Psoas muscle (tissue), 8 donors: Measurements from ENCODE around the gene COL8A1. TPM values are rescaled to one million over a fixed set of nuclear protein-coding genes. Genes with fewer than 3 reads are reported as not detected.
A peak's percentile ranks its signal among the peaks of the same experiment; 100 is the strongest.

Source experiments
- ATAC-seq, 4 donors: fragments of 200-7000 bp; cut with Tn5 transposase; one replicate each; pipeline ENCODE4 v1.9.1; 2020; ENCODE audit warnings: moderate library complexity in 3 of 4, mild to moderate bottlenecking in 2 of 4
- DNase-seq, 2 donors: peaks; one replicate each; pipeline ENCODE4 v3.0.0-alpha.2; 2020
- H3K27ac ChIP-seq: fragments of 200-600 bp; one replicate; pipeline ENCODE4 v1.8.0; 2022
- H3K27me3 ChIP-seq, 3 donors: fragments of 200-600 bp in 1 of 3; one replicate each; pipeline versions ENCODE4 v1.6.1 to v1.8.0; 2013 to 2022; ENCODE audit warnings: low read length in 2 of 3, mild to moderate bottlenecking in 2 of 3, moderate library complexity in 1 of 3; ENCODE audit not compliant: insufficient read depth in 3 of 3
- H3K36me3 ChIP-seq, 2 donors: fragments of 200-600 bp in 1 of 2; one replicate each; pipeline versions ENCODE4 v1.6.1 to v1.8.0; 2013 to 2022; ENCODE audit warnings: low read depth in 1 of 2, mild to moderate bottlenecking in 1 of 2, moderate library complexity in 1 of 2; ENCODE audit not compliant: insufficient read depth in 1 of 2
- H3K4me1 ChIP-seq: fragments of 200-600 bp; one replicate; pipeline ENCODE4 v1.8.0; 2022
- H3K4me3 ChIP-seq: fragments of 200-600 bp; one replicate; pipeline ENCODE4 v1.8.0; 2022; ENCODE audit warnings: mild to moderate bottlenecking
- H3K9me3 ChIP-seq: fragments of 200-600 bp; one replicate; pipeline ENCODE4 v1.8.0; 2022
- CTCF ChIP-seq: fragments of 200-600 bp; IDR thresholded peaks from one replicate; pipeline ENCODE4 v1.8.0; 2022; ENCODE audit warnings: antibody characterized with exemption
- WGBS, 3 donors: extraction: QIAGEN DNeasy Blood & Tissue Kit; methylation state at CpG; one replicate each; pipeline versions ENCODE4 v1.1.6 to v1.1.7; 2013; 5-methylcytosine and 5-hydroxymethylcytosine counted together
- intact Hi-C, 2 donors: fragments of 100-400 bp; cut with DNase I; formaldehyde crosslinking; loops; one replicate each; pipeline versions ENCODE4 v1.11.0 to v1.14.2; 2022
- polyA plus RNA-seq, 3 donors: library from polyadenylated mRNA; stranded (reverse); fragments of 200-250 nt; gene quantifications; one replicate each; pipeline ENCODE4 v1.2.3, GENCODE V29; 2013
- total RNA-seq, 4 donors: library from RNA; stranded (reverse); fragmentation: NEBNext Ultra II Directional in 2 of 4; extraction: Animal tissue kit (Norgen Biotek cat#: 25700) in 2 of 4; gene quantifications; one replicate each; pipeline versions ENCODE4 v1.2.1 to v1.2.4, GENCODE V29; 2021 to 2023
- donor health status: healthy with polysubstance abuse.
- donor health status: DM: no; HTN: no; CAD: no; lungs with moderate emphysema.
- donor health status: Bipolar disorder and iron deficiency.
- donor health status: healthy.
- donor health status: DM: yes; HTN: yes; CAD: no.
- donor health status: DM: no; HTN: no; CAD: no.
- donor health status: DM: no; HTN: no; CAD: no.
- donor health status: DM: yes; HTN: yes; CAD: no.

Gene COL8A1
- total and polyA plus RNA-seq, 7 donors: 1.2 to 11.3 (median 2.3) TPM

- Histone ChIP-seq H3K9me3 (no peaks in the 10 kb centered on the region), H3K4me1 (no peaks in the 10 kb centered on the region), H3K27me3 (peaks cover 0 to 3% (median 0%) of the 10 kb centered on the region in 3 donors), H3K36me3 (no peaks in the 10 kb centered on the region), H3K27ac (no peak overlapping the region), H3K4me3 (no peak overlapping the region)
- ATAC-seq (no peak), DNase-seq (no peak)
- 31 to 53% (median 37%) methylated on average over 3 of the region's 3 CpGs for WGBS, 3 donors
- no peak for TF ChIP-seq CTCF
- intact Hi-C loops: loop anchor here in 1 of 2 donors (5.0 kb wide), 2 partner anchors 108 to 143 kb away; no protein-coding TSS in a partner anchor
These were observed 6.4 kb downstream of the COL8A1 start for GRCh38 chr3:99644746-99645145.

GRCh38 chr3:99645277-99646106 lies 7.1 kb downstream of the COL8A1 start:
- Histone ChIP-seq H3K27me3 (peaks cover 0 to 3% (median 0%) of the 10 kb centered on the region in 3 donors), H3K36me3 (no peaks in the 10 kb centered on the region), H3K9me3 (no peaks in the 10 kb centered on the region), H3K4me1 (no peaks in the 10 kb centered on the region), H3K27ac (peak overlapping the region; percentile 42), H3K4me3 (no peak overlapping the region)
- DNase-seq (no peak), ATAC-seq (peak; percentile 21 to 68 (median 50))
- 48 to 72% (median 58%) methylated on average over 5 of the region's 5 CpGs for WGBS, 3 donors
- intact Hi-C loops: loop anchor here in 1 of 2 donors (5.0 kb wide), 1 partner anchor 142 kb away; no protein-coding TSS in a partner anchor
- TF ChIP-seq CTCF: peak; percentile 56

- H3K4me1 ChIP-seq: no peaks in the 10 kb centered on the region
- H3K9me3 ChIP-seq: no peaks in the 10 kb centered on the region
- peaks cover 0 to 3% (median 0%) of the 10 kb centered on the region in 3 donors for H3K27me3 ChIP-seq
- WGBS, 3 donors: 77 to 96% (median 83%) methylated on average over 1 of the region's 1 CpG
- no peak overlapping the region for H3K4me3 ChIP-seq
- DNase-seq: no peak
- no peak for TF ChIP-seq CTCF
- intact Hi-C loops: loop anchor here in 1 of 2 donors (5.0 kb wide), 1 partner anchor 141 kb away; no protein-coding TSS in a partner anchor
- no peaks in the 10 kb centered on the region for H3K36me3 ChIP-seq
- ATAC-seq: peak in 2 of 4 donors; percentile 47 to 57
- no peak overlapping the region for H3K27ac ChIP-seq
These were observed 7.7 kb downstream of the COL8A1 start for GRCh38 chr3:99646107-99646435.

GRCh38 chr3:99647081-99647480 lies 8.7 kb downstream of the COL8A1 start:
- H3K9me3 ChIP-seq: no peaks in the 10 kb centered on the region
- DNase-seq: no peak
- H3K27me3 ChIP-seq: peaks cover 0 to 3% (median 0%) of the 10 kb centered on the region in 3 donors
- intact Hi-C loops: loop anchor here in 1 of 2 donors (5.0 kb wide), 1 partner anchor 140 kb away; no protein-coding TSS in a partner anchor
- H3K4me3 ChIP-seq: no peak overlapping the region
- ATAC-seq: no peak
- H3K4me1 ChIP-seq: no peaks in the 10 kb centered on the region
- H3K27ac ChIP-seq: no peak overlapping the region
- WGBS, 3 donors: 78 to 83% (median 78%) methylated on average over 3 of the region's 3 CpGs
- H3K36me3 ChIP-seq: no peaks in the 10 kb centered on the region
- no peak for TF ChIP-seq CTCF
